Stimulated activated CD4-positive, alpha-beta T cell treated with anti-CD3 and anti-CD28 coated beads, Interleukin-1b, Interleukin-23, amount 100 ng/mL, for 1 hour (primary cell): Measurements from ENCODE around the gene FREM1.

Source experiments
- DNase-seq, 2 donors: peaks; one replicate each; pipeline ENCODE4 v3.0.0-alpha.2; 2020; ENCODE audit warnings: low read depth in 2 of 2

FREM1 gene

DNA sequence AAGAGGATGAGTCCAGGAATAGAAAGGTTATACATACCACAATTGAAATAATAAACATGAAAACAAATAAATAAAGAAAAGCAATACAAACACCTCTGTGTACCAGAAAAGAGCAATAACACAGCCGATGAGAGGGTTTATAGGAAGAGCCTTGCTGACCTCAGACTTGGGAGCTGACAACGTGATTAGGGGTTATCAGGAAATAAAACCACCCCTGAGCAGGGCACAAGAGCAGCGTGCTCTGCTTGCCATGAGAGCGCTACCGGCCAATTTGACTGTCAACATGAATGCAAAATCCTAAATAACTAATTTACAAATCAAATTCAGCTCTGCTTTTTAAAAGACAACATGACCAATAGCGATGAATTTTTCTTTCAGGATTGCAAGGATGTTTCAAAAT, 2.6 kb upstream of the FREM1 start:
- no peak for DNase-seq

DNA sequence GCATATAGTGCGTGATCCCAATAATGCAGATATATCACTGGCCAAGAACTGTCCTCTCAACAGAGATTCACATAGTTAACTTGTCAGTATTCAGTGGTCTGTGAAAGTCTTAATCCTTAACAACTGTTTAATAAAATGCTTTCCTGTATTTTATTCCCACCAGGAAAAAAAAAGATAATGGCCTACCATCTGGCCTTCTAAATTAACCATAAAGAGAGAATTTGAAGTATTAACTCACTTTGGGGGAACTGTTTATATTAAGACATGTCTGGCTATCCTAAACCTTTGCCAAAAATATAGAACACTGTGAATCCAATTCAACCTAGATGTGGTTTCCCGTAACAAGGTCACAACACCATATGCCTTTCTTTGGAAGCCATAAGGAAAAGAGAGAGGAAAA, 818 bp upstream of the FREM1 start:
- DNase-seq: no peak

DNA sequence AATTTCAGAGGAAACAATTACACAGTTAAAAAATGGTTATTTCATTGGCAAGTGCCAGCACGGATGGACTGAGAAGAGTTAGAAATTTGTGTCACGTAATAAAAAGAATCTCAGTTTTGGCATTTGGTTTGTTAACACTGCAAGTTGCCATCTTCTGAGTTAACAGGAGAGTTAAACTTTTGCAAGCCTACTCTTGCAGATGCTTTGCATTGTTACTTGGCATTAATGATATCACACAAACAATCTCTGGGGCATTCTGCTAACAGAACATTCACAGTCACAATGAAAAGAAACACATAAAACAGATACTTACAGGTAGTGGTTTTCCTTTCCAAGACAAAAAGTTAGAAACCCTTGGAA, 647 bp downstream of the FREM1 start:
- DNase-seq: no peak

DNA sequence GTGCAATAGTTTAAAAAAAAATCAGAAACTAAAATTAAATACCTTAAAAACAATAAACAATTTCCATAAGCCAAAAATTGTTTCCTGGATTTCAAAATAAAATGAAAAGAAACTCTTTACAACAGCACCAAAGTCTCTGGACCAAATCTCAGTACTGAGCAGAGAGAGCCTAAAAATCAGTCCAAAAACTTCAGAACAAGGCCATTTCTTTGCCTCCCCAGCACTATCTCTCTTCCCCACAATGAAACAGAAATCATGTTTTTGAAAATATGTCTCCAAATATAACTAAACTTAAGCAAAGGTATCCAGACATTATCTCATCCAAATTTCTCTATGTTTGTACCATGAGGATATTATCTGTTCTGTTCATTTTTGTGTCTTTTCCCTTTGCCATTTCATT, 1.0 kb downstream of the FREM1 start:
- no peak for DNase-seq

DNA sequence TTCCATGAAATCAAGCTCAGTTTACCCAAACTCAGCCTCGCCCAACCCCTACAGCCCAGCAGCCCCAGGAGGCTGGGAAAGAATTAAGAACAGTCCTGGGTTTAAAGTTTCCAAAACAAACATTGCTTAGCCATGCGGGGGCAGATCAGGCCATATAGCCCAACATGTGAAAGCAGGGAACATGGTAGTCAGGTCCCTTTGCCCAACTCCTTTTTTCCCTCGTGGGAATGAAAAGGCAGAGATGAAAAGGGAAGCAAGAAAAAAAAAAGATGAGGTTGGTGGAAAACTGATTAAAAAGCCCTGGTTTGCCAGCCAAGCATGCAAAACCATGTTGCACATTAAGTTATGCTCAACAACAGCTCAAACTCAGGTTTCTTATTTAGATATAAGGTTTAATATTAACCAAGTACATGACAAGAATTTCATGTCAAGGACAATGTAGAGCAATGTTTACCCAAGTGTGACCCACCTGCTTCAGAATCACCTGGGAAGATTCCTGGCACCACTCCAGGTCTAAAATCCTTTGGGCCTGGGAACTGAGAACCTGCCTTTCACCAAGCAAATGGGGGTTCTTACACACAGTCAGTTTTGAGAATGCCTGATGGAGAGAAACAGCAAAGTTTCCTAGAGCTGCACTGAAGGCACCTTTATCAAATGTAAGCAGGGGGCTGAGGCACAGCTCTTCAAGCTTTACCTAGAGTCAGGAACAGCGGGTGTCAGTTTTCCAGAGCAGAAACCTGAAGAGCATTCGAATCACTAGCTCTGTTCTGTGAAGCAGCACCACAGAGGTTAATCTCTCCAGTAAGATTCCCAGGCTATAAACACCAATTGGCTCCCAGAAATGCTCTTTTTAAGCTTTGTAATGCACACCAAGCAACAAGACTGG, 1.7 kb downstream of the FREM1 start:
- DNase-seq: no peak

DNA sequence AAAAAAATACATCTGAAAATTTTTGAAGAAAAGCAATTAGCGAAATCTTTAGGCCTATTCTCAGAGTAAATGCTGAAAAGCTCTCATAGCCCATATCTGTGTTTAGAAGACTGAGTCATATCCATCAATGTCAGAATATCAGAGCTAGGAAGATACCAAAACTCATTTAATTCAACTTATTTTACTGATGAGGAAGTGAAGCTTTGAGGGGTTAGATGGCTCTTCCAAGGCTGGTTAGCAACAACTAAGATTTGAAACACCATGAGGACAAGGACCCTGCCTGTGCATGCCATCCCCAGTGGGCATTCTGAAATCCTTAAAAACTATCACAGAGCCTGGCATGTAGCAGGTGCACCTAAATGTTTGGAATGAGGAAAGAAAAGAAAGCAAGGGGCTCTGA, 2.5 kb downstream of the FREM1 start:
- no peak for DNase-seq

DNA sequence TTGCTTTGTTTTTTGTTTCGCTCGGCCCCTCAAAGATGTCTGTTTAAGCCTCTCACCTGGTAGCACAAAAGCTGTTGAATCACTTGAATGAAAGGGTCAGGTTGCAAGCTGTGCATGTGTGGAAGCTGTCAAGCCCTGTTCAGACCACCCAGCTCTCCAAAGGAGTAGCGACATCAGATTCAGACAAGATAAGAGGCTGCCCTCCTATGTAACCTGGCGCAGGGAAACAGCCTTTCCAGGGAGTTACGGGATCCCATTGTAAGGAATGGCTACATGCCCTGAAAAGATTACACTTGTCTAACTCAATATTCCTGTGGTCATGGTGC, 2.9 kb downstream of the FREM1 start:
- DNase-seq: no peak

DNA sequence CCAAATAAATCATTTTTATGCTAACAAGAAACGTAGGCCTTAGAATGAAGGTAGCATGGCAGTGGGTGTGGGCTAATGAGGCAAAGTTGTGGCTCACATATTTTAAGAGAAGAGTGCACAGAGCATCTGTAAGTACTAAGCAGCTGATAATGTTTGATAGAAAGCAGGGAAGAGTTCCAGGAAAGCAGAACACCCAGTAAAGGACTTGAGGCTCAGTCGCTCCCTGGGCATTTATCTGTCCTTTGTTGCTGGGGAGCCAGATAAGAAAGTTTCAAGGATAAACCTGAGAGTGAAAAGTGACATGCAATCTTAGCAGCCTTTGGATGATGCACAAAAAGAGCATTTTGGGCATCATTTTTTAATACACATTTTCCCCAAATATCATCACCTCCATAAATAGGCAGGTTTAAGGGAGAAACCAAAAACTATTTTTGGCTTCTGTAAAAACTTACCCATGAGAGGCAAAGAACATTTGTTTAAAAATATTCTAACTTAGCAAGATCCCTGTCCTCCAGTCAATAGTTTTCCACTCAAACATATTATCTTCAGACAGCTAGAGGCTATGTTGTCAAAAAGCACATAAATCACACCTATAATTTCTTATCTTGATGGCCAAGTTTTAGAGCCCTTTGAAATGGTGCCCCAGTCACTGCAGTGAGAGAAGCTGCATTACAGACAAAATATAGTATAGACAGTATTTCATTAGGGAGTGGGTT, 3.4 kb downstream of the FREM1 start:
- no peak for DNase-seq

DNA sequence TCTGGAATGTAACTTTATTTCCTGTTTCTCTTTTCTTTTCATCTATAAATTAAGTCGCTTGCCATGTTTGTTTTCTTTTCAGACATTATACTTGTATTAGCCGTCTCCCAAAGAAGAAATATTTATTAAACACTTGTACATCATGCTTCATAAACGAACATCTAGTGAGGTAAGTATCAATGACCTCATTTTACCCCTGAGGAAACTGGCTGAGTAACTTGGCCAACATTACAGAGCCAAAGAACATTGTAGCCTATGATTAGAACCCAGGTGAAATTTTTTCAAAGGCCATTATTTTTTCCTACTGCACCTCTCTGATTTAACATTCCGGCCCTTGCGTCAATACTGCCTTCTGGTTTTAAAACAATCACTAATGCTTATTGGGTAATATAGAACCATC, 4.2 kb downstream of the FREM1 start:
- DNase-seq: no peak

DNA sequence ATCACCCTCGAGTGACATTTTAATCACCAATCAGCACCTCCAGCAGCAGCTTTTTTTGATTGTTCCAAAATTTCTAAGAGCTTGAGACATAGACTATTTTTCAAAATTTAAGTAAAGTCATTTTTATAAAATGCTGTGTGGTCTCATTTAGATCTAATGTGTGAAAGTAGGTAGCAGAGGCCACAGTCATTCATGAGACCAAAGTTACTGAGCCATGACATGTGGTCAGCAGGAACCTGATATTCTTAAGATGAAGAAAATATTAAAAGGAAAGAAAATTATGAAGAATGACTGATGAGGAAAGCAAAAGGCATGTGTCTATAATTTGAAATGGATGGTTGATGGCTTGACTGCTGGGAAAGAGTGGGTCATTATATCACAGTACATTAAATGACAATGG, 7.2 kb downstream of the FREM1 start:
- DNase-seq: no peak

DNA sequence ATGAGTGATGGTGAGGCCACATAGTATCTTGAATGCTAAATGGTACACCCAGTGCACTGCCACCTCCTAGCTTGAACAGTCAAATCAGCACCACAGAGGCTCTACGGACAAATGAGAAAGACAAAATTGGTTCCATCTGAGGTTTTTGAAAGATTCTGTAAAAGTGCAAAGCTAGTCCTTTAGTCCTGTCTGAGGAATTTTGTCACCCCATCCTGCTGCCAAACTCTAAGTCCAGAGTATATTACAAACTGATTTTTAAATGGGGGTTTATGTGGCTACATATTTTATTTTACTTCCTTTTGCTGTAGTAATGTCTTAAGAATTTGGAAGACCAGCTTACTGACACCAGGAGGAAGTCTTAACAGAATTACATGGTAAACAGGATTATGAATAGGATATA, 7.7 kb downstream of the FREM1 start:
- no peak for DNase-seq

DNA sequence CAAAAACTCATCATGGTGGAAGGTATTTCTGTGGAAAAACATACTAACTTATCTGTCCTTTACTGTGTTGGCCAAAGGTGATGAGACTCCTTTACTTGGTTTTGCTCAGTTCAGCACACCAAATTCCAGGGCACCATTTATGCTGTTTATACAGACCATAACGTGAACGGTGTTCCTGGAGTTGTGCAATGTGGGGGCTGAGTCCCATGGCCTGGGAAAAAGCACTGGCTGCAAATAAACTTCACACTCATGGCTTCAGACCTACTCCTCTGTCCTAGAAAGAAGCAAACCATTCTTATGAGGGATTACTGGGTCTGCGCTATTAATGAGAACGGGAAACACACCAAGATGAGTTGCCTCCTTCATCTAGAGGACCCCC, 10.4 kb downstream of the FREM1 start:
- no peak for DNase-seq

DNA sequence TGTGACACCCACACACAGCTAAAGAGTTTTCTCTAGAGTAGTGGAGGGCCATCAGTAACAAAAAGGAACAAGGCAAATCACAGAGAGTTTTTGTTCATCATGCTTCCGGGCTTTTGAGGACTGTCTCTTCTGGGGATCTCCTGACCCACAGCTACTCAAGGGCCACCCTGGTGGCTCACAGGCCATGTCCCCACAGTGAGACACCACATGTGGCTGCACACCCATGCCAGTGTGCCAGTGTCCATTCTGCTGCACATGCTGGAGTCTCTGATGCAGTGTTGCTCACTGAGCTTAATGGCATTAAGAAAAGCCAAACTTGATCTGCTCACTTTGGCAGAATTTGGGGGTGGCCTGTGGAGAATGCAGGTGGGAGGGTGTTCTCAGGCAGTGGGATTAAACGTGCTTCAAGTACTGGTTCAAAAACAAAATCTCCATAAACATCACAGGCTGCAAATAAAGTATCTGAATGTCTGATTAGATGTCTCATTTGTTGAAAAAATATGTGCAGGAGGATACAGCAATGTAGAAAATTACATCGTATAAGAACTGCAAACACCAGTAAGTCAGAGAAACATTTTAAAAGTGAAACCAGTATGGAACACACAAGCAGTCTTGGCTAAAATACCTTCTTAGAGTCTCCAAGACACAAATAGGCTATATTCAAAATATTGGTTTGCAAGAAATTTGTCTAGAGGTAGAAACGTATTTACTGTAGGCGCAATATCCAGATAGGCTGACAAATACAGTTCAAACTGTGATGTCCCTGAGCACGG, 11.0 kb downstream of the FREM1 start:
- no peak for DNase-seq

DNA sequence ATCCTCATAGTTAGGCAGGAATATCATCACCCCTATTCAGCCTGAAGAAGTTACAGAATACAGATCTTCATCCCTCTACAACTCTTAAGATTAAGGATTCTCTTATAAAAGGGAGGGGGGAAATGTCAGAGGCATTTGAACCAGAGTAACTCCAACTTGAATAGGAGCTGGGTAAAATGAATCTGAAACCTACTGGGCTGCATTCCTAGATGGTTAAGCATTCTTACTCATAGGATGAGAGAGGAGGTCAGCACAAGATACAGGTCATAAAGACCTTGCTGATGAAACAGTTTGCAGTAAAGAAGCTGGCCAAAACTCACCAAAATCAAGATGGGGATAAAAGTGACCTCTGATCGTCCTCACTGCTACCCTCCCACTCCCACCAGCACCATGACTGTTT, 14.4 kb downstream of the FREM1 start:
- DNase-seq: no peak

DNA sequence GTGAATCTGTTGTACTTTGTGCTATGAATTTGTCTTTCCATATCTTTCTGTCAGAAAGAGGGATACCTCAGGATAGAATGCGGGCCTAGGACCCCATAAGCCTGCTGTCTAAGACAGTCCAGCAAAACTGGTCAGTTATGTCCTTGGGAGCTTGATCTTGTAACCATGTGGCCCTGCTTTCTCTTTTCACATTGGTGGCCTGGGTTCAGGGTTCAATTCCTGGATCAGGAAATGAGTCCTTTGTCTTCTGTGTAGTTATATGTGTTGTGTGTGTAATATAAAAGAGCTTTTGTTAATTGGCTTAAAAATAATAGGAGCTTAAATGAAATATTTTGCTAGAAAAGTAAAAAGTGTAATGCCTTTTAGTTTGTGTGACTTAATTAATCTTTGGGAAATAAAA, 16.9 kb downstream of the FREM1 start:
- no peak for DNase-seq

DNA sequence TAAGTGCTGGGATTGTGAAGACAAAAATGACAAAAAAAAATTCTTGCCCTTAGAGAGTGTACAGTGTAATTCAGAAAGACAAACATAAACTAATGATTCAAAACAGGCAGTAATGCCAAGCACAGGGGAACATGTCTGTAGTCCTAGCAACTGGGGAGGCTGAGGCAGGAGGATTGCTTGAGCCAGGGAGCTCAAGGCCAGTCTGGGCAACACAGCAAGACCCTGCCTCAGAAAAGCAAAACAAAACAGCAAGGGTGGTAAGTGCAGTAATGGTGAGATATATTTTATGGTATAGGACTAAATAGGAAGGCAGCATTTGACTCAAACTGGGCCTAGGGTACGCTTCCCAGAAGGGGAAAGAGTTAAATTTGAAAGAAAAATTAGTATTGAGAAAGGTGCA, 18.9 kb downstream of the FREM1 start:
- DNase-seq: no peak

DNA sequence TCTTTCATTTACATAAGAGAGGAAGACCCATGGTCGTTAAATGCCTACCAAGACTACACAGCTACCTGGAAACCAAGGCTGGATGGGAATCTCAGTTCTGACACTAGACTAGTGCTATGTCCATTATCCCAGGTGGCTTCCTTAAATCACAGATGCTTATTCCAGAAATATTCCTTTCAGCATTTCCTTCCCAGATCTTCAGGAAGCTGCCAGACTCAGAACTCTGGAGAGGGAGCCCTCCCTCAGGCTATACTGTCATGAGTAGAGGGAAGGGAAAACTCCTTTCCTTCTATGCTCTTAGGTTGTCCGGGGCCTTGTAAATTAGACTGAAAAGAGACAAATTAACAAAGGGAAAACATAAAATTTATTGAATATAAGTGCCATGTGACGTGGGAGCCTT, 20.8 kb downstream of the FREM1 start:
- no peak for DNase-seq

DNA sequence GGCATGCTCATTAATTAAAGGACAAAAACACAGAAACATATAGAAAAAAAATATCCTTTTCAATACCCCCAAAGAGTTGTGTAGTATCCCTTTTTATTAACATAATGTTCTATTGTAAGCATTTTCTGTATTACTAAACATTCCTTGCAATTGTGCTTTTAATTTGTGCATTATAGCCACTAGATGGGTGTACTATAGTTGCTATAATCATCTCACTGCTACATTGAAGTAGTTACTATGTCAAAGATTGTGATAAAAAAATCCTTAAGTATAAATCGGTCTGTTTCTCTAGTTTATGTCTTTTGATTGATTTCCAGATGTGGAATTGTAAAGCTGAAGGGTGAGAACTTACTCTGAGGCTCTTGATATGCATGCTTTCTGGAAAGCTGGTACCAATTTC, 21.4 kb downstream of the FREM1 start:
- no peak for DNase-seq

DNA sequence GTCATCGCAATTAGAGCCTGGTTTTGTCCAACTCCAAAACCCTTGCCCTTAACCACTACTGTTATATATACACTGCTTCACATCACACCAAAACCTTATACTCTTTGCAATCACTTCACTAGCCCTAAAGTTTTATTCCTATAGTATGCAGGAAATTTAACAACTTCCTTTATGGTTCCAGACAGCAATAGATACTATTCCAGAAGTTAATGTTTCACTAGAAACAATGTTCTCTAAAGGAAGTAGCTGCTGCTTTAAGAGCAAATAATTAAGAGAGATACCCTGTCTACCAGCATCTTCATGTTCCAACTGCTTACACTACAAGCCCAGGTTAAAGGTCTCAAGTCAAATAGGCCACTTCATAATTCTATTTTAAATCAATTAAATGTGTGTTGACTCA, 22.0 kb downstream of the FREM1 start:
- DNase-seq: no peak

DNA sequence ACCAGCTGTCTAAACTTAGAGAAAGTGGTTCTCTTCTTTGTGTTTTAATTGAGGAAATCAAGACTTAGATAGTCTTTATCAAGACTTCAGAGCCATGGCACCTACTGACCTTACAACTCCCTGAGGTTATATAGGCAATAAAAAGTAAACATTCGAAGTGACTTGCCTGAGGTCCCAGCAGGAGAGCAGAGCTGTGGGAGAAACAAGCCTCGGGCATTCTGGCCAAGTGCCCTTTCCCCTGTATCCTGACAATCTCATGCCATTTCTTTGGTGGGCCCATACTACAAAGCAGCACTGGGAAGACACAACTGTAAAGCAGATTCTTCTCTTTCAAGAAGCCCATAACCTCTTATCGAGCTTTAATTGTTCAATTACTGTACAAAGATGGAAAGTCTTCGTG, 23.1 kb downstream of the FREM1 start:
- no peak for DNase-seq

DNA sequence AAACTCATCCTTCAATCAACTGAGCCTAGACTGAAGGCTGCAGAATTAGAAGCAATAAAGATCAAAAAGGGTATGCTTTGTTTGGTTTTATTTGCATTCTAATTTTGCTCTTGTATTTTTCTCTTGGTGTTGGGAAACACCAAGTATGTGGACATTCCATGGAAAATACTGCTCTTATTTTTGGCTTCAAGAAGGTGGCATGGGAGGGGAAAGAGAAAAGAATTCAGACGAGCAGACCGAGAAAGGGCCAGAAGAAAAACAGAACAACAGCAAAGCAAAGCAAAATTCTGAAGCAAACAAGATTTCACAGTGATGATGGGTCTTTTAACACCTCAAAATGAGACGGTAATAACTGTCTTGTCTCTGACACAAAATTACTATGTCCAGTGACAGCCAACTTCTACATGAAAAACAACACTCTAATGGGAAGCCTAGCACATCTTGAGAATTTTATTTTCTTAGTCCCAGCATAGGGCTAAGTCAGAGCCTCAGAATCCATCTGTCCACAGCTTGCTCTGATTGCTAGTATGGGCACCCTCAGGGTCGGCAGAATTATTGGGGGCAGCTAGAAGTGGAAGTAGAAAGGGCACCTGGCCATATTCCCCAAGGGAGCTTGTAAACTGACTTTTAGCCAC, 26.8 kb downstream of the FREM1 start:
- DNase-seq: no peak

DNA sequence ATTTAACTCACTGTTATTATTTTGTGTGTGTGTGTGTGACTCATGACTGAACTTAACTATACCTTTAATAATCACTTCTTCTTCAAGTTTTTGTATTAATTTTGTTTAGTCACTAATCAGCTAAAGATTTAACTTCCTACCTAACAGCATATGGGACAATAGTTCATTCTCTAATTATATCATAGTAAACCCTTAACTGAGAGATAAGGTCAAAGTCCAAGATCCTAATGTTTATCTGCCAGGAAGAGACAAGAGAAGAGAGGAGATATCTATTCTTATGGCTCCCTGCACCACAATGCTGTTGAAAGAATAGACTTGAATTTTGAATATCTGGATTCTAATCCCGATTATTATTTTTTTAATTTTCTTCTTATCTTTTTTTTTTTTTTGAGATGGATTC, 28.1 kb downstream of the FREM1 start:
- no peak for DNase-seq

DNA sequence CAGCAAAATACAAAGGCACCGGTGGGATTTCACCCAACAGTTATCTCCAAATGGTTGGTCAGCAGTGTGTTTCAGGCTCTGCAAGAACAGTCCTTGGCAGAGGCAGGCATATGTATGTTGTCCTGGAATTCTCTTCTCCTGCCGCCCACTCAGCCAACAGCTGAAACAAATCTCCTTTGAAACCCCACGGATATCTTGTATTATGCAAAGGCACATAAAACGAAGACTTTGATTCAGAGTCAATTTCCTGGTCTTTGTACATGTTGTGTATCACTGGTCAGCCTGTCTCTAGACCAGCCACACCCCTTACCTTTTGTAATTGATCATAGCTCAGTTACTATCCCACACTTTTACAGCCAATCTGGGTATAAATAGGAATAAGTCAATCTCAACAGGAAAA, 29.2 kb downstream of the FREM1 start:
- DNase-seq: no peak
